WI38 (cell line): Measurements from ENCODE around the gene COL24A1.
A peak's percentile ranks its signal among the peaks of the same experiment; 100 is the strongest.

Source experiments
- H3K4me3 ChIP-seq: 2 replicates; pipeline ENCODE4 v1.5.1; 2011; ENCODE audit warnings: low read depth, mild to moderate bottlenecking, control low read depth, low read length
- TF ChIP-seq, protein P1 (sequence below): IDR thresholded peaks from 2 replicates; pipeline ENCODE4 v1.5.1; 2012; ENCODE audit warnings: low read depth, mild to moderate bottlenecking, control low read depth, low read length

Gene COL24A1

DNA sequence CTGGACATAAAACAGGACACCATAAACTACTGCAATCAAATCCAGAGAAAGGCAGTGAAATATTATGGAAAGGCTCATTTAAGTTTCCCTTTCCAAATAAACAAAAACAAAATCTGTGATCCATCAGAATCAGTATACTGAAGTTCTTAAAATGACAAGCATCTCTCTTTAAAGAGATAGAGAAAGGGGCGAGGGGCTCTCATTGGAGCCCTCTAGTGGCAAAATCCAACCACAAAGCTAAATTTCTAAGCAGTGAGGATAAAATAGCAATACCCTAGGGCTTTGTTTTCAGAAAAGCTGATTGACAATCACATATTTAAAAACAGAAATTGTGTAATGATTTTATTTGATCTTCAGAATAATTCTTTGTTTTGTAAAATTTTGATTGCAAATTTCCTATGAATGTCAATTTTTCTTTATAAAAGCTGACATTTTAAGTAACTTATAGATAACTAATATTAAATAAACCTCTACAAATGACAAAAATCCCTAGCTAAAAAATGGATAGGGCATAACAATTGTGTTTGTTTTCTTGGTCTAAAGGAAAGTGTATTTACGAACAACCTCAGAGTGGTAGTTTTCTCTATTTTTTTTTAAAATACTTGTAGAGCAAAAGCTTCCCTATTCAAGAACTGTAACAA lies 138.2 kb downstream of the COL24A1 start:
- TF ChIP-seq, protein P1, sequence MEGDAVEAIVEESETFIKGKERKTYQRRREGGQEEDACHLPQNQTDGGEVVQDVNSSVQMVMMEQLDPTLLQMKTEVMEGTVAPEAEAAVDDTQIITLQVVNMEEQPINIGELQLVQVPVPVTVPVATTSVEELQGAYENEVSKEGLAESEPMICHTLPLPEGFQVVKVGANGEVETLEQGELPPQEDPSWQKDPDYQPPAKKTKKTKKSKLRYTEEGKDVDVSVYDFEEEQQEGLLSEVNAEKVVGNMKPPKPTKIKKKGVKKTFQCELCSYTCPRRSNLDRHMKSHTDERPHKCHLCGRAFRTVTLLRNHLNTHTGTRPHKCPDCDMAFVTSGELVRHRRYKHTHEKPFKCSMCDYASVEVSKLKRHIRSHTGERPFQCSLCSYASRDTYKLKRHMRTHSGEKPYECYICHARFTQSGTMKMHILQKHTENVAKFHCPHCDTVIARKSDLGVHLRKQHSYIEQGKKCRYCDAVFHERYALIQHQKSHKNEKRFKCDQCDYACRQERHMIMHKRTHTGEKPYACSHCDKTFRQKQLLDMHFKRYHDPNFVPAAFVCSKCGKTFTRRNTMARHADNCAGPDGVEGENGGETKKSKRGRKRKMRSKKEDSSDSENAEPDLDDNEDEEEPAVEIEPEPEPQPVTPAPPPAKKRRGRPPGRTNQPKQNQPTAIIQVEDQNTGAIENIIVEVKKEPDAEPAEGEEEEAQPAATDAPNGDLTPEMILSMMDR = peak; percentile 73
- no peak overlapping the region for H3K4me3 ChIP-seq

GRCh38 chr1:86016076-86016759 lies 140.4 kb downstream of the COL24A1 start:
- H3K4me3 ChIP-seq = no peak overlapping the region
- TF ChIP-seq, protein P1 = no peak

DNA sequence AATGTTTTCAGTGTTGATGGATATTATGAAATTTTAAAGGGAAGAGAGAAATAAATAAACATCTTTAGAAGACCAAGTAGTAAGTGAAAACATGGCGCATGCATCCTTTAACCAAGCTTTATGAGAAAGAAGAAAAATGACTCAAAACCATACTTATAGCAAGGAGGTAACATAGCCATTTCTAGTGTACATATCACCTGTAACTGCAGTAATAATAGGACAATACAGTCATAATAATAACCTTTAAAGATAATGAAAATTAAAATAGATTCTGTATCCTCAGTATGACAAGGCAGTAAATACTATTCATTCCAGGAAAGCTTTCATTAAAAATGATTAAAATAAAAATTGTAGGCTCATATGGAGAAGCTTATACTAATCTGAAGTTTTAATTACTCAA lies 141.2 kb downstream of the COL24A1 start:
- H3K4me3 ChIP-seq = no peak overlapping the region
- TF ChIP-seq, protein P1 = no peak

DNA sequence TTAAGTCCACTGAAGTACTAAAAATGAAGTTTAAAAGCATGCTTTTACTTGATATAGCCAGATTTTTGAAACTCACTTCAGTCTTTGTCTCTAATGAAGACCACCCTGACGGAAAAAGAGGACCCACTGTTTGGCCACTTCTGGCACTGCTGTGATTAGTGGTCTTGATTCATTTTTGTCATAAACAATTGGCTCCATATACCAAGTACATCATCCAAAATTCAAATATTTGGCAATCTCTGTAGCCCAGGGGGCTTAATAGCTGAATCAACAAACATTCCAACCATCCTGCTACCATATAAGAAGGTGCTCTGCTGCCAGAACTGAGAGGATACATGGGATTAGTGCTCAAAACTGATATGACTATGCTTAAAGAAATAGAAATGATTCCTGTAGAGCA lies 156.0 kb downstream of the COL24A1 start:
- no peak overlapping the region for H3K4me3 ChIP-seq
- TF ChIP-seq, protein P1 = no peak

DNA sequence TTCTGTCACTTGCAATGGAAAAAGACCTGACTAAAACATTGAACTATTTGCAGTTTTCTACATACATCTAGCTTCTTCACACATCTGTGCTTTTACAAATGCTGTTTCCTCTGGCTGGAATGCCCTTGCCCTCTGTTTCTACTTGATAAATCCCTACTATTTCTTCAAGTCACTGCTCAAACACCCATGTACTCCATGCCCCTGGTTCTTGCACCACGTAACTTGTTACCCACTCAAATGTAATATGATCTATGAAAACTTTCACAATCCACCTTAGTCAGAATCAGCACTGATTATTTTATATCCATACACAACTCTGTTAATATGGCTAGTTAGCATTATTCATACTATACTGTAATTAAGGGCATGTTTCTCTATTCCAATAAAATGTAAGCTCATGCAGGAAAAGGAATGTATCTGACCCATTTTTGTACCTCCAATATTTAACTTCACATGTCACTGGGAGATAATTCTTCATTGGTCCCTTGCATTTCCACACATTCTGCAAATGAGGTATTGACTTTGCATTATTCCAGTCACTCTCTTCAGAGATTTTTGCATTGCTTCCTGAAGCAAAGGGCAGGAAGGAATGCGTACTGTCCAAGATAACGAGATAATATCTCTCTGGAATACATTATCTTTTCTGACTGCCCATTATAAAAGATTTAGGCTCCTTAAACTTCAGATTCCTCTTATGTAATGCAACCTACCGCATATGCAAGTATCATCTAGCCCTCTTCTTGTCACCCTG lies 158.3 kb downstream of the COL24A1 start:
- H3K4me3 ChIP-seq = no peak overlapping the region
- TF ChIP-seq, protein P1 = no peak

DNA sequence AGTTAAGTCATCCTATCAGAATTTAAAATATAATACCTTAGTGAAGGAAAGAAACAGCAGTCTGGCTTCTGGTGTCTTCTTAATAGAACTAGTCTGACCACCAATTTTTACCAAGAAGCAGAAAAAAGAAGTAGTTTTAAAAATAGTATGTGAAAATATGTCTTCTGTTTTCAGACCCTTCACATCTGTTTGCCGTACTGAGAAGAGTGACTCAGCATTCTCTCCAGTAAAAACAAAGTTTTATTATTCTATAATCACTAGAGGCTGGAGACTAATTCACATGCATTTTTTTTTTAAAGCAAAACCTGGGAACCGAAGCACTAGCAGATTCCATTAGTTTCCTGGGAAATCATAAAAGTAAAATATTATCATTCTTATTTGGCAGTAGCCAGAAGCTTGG lies 163.8 kb downstream of the COL24A1 start:
- TF ChIP-seq, protein P1 = no peak
- H3K4me3 ChIP-seq = peak overlapping the region; percentile 16; the same call in 1 of the 2 replicates

DNA sequence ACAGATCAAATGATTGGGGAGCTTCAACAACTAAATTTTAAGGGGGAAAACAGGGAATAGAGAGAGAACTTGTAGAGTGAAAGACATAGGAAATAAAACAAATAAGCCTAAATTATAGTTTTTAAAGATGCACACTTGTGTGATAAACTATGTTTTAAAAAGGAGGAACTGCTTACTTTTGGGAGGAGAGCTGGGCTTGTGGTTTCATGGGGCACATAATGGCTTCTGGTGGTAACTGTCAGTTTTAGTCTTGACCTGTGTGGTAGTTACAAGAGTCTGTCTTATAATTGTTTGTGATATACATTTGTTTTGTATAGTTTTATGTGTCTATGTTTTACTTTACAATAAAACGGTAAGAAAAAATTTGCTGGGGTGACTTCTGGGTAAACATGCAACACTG lies 165.3 kb downstream of the COL24A1 start:
- TF ChIP-seq, protein P1 = no peak
- H3K4me3 ChIP-seq = no peak overlapping the region
